NCI-H446 (cell line): ENCODE results near the gene ADAM12.
"Not testable (repeated sequence)": the region's sequence is repeated elsewhere in the genome, so short reads cannot be mapped to it uniquely, and the experiment has no call there.

Experiments used
- DNase-seq, 2 experiments: peaks; one replicate each; lab custom pipeline; 2025; lab: John Stamatoyannopoulos, UW

ADAM12 gene

DNA sequence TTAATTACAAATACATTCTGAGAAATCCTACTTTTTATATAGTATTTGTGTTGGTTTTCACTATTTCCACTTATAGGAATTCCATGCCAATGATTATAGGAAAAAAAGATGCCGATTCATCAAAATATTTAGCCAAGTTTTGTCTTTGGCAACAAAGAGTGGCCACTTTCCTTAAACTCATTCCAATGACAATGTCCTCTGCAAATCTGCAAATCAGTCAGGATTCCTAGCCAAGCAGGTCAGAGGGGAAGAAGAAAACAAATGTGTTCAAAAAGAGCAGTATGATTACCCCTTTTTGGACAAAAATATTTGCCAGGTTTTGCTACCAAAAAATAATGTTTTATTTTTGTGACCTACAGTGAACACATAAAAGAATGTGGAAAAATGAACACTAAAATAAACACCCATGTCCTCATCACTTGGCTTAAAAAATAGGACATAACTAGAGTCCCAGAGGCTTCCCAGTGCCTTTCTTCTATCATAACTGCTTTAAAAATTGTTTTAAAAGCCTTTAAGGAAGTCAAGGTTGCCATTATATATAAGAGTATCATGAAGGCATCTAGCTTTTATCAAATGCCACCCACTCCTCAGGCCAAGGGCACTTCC is 125.9 kb downstream of the ADAM12 start:
- DNase-seq, result no peak

GRCh38 chr10:126259760-126260479 is 128.4 kb downstream of the ADAM12 start:
- no peak for DNase-seq

DNA sequence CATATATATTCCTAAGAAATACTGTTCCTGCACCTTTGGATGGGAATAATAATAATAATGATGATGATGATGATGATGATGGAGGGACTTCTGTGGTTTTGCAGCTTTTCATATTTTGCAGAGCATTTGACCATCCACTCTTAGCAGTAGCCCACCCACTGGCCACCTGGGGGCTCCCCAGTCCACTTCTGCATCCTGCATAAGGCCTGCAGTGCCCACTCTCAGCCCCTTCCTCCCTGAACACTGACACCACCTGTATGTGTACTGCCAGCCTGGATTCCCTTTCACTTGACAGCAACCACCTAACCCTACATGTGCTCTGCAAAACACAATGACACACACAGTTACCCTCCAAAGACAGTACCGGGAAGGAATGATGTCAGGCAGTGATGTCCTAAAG is 131.4 kb downstream of the ADAM12 start:
- DNase-seq, result no peak

- no peak for DNase-seq
Measured at GRCh38 chr10:126255313-126255712, 133.0 kb downstream of the ADAM12 start.

GRCh38 chr10:126253611-126253998 is 134.7 kb downstream of the ADAM12 start:
- DNase-seq, result no peak

GRCh38 chr10:126252884-126253610 is 135.2 kb downstream of the ADAM12 start:
- no peak for DNase-seq

DNA sequence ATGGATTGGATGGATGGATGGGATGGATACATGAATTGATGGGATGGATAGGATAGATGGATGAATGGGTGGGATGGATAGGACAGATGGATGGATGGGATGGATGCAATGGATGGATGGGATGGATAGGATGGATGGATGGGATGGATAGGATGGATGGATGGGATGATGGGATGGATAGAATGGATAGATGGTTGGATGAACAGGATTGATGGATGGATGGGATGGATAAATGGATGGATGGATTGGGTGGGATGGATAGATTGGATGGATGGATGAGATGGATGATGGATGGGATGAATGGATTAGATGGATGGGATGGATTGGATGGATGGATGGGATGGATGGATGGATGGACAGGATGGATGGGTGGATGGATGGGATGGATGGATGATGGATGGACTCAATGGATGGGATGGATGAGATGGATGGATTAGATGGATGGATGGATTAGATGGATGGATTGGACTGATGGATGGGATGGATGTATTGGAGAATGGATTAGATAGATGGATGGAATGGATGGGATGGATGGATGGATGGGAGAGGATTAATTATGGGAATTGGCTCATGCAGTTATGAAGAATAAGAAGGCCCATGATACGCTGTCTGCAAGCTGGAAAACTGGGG is 136.4 kb downstream of the ADAM12 start:
- no peak for DNase-seq

DNA sequence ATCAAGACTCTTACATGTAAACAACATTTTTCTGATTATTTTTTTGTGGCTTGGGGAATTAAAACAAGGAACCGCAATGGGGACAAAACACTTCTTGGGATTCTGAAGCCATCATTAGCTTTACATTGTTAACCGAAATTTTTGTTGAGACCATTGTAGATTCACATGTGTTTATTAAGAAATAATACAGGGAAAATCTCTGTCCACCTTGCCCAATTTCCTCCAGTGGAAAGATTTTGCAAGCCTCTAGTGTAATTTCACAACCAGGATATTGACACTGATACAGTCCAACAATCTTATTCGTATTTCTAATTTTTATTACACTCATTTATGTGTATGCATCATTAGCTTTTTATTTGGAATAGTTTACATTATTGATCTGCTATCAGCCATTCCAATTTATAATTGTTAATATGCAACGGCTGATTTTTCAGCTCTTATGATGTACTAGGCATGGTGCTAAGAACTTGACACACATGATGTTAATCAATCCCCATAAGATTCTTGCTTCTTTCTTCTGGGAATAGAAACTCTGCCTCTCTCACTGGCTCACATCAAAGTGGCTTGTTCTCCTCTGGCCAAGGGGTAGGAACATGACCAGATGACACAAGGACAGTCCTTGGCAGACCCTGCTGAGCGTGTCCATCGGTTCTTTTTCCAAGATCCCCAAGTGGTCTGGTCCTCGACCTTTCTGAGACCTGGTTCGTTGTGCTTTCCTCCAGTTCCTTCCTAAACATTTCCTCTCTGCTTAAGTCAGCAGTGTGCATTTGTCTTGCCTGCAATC is 137.6 kb downstream of the ADAM12 start:
- no peak for DNase-seq

GRCh38 chr10:126250045-126250444 is 138.2 kb downstream of the ADAM12 start:
- no peak for DNase-seq

- no peak for DNase-seq
Measured at GRCh38 chr10:126247446-126247975, 140.8 kb downstream of the ADAM12 start.

DNA sequence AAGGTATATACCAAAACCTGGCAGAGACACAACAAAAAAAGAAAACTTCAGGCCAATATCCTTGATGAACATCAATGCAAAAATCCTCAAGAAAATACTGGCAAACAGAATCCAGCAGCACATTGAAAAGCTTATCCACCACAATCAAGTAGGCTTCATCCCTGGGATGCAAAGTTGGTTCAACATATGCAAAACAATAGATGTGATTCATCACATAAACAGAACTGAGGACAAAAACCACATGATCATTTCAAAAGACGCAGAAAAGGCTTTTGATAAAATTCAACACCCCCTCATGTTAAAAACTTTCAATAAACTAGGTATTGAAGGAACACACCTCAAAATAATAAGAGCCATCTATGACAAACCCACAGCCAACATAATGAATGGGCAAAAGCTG is 141.9 kb downstream of the ADAM12 start:
- DNase-seq, result not testable (repeated sequence)

GRCh38 chr10:126245501-126245900 is 142.8 kb downstream of the ADAM12 start:
- no peak for DNase-seq

DNA sequence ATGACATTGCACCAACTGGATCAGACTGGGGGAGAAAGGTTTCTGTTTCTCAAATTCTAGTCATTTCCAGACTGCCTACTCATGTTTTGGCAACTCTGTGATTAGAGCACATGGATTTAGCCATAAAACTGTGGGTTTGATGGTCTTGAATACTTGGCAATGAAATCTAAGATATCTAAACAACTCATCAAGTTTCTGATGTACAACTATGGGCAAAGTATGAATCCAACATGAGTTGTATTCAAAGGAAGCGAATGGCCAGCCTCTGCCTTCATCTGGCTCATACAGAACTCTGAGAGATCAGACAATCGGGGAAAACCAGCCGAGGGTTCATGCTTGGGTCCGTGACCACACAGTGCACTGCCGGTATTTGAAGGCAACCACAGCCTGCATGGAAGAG is 144.3 kb downstream of the ADAM12 start:
- DNase-seq, result no peak

DNA sequence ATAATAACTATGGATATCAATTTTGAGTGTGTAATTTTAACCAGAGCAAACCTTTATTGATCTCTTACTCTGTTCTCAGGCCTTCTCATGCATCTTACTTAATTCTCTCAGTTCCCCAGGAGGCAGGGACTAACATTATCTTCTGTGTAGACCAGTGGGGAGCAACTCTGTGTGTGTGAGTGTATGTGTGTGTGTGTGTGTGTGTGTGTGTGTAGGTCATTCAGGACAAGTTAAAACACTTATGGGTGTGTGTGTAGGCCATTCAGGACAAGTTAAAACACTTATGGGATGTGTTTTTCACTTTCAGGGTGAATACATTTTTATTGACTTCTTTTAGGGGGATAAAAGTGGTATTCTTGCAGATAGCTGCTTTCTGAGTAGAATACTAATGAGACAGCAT is 145.0 kb downstream of the ADAM12 start:
- no peak for DNase-seq

DNA sequence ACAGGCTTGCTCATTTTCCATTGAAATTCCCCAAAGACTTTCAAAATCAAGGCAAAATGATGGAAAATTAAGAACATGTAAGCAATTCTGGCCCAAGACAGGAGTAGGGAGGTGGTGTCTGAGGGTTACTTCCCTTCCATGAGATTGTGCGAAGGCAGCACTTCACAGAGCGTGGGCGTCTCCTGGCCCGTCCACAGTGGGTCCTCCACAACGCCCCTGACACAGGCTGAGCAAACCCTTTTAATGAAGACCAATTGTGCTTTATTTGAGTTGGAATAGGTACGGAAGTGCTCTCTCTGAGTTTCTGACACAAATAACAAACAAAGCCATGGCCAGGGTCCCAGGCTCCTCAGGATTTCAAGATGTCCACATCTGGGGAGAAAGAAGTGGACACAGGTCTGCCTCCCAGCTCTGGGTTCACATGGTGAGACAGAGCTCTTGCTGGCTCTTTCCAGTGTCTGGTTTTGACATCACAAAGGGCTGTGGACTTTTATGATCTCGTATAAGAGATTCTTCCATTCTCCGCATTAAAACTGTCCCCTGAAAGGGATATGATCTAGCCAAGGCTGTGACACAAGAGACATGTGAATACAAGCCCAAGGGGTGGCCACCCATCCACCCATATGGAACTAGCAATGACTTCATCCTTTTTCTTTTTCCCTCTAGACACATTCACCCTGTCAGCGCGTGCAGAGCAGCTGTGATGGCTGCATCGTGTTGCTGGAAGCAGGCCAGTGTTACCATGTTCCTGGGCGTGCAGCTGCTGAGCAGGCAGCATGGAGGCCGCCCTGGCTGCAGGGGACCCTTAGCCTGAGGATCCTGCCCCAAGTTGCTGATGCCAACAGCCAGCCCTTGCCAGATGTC is 145.6 kb downstream of the ADAM12 start:
- DNase-seq, result peak in 1 of 2 experiments; percentile 1

- DNase-seq, result no peak
Measured at GRCh38 chr10:126240483-126240882, 147.8 kb downstream of the ADAM12 start.

DNA sequence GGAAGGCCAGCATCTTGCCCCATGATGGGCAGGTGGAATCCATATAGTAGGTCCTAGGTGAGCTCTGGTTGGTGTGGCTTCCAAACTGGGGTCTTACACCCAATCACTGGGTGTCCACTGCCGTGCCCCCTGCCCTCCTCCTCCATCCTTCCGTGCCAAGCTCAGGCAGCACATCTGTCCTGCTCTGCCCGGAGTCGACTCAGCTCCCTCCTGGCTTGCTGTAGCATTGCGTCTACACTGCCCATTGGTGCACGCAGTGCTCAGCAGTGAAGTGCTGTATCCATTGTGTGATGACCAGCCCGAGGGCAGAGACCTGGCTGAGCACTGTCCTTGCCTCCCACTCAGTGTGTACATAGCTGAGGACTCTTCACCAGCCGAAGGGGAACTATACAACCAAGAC is 148.4 kb downstream of the ADAM12 start:
- no peak for DNase-seq

DNA sequence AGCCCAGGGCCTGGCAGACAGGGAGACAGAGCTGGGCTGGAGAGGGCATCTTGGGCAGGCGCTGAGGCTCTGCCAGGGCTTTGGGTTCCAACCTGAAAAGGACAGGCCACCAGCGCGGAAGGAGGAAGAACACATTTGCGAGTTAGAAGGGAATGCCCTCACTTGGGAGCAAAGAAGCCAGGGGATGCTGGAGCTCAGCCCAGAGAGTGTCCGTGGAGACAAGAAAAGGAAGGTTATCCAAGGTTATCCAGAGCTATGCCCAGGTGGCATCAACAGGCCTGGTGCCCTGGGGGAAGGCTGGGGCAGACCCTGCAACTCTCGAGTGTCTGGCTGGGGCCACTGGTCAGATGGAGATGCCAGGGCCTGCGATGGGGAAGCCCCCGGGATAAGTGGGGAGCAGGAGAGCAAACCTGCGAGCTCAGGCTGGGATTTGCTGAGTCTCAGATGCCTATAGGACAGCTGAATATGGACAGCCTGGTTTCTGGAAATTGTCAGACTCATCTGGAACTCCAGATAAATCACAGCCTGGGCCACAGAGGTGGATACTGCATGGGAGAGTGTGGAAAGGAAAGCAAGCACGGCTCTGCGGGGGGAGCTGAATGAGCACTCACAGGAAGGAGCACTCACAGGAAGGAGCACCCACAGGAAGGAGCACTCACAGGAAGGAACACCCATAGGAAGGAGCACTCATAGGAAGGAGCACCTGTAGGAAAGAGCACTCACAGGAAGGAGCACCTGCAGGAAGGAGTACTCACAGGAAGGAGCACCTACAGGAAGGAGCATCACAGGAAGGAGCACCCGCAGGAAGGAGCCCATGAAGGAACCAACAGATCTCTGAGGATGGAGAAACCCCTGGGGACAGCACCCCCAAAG is 152.1 kb downstream of the ADAM12 start:
- no peak for DNase-seq

- no peak for DNase-seq
Measured at GRCh38 chr10:126235091-126235978, 152.9 kb downstream of the ADAM12 start.
